Muscle layer of colon (tissue), 2 donors: ENCODE measurements around the gene PTPRT.

Source experiments
- H3K27ac ChIP-seq: one replicate; pipeline ENCODE4 v1.7.0; 2013; ENCODE audit warnings: low read depth, mild to moderate bottlenecking, low read length, moderate library complexity
- H3K27me3 ChIP-seq, 2 donors: one replicate each; pipeline ENCODE4 v1.7.0; 2013; ENCODE audit warnings: low read length in 2 of 2, mild to moderate bottlenecking in 2 of 2; ENCODE audit not compliant: insufficient read depth in 2 of 2, control insufficient read depth in 1 of 2
- H3K36me3 ChIP-seq: one replicate; pipeline ENCODE4 v1.7.0; 2013; ENCODE audit warnings: mild to moderate bottlenecking, low read length; ENCODE audit not compliant: insufficient read depth
- H3K4me1 ChIP-seq: one replicate; pipeline ENCODE4 v1.7.0; 2013; ENCODE audit warnings: mild to moderate bottlenecking, low read length; ENCODE audit not compliant: insufficient read depth
- H3K4me3 ChIP-seq, 2 donors: one replicate each; pipeline ENCODE4 v1.7.0; 2013; ENCODE audit warnings: low read length in 2 of 2, low read depth in 1 of 2, mild to moderate bottlenecking in 1 of 2, moderate library complexity in 1 of 2
- H3K9ac ChIP-seq: one replicate; pipeline ENCODE4 v1.7.0; 2013; ENCODE audit warnings: low read length
- H3K9me3 ChIP-seq: one replicate; pipeline ENCODE4 v1.7.0; 2013; ENCODE audit warnings: mild to moderate bottlenecking, low read length
- donor health status: abdominal sarcoma.
- donor health status: Adenocarcinoma of cecum.

PTPRT gene

DNA sequence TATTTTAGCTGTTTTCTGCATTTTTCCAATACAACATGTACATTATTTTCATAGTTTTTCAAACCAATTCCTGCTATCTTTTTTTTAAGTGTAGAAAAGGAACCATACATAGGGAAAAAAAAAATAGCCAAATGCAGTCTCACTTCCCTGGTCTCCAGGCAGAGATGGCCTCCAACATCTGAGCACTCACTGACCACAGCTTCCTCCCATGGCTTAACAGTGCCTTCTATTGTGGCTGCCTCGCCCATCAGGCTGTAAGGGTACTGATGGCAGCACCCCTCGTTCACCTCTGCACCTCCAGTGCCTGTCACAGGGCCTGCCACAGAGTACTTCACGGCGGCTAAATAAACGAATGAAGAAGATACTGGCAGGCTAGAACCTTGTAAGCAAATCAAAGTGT is 591.1 kb downstream of the PTPRT start:
- Histone ChIP-seq H3K9ac (no peak overlapping the region), H3K27ac (no peak overlapping the region), H3K36me3 (no peaks in the 10 kb centered on the region), H3K4me3 (no peak overlapping the region), H3K9me3 (no peaks in the 10 kb centered on the region), H3K27me3 (peaks cover 0 to 3% of the 10 kb centered on the region in 2 donors), H3K4me1 (no peaks in the 10 kb centered on the region)

DNA sequence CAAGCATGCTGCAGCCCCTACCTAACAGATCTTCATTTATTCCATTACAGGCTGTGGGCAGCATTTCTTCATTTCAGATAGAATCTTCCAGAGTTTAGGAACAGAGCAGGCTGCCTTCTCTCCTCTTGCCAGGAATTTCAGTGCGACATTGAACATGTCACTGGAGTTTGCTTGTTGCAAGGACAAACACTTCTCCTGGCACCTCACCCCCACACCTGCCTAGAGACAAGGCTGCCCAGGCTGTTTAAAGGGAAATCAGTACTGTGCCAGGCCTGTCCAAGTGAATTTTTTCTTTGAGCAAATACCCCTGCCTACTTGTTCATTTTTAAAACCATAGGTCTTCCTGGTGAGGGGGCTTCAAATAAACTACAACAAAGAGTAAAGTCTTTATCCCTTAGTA is 594.1 kb downstream of the PTPRT start:
- no peak overlapping the region for H3K27ac ChIP-seq
- peaks cover 0 to 3% of the 10 kb centered on the region in 2 donors for H3K27me3 ChIP-seq
- no peak overlapping the region for H3K9ac ChIP-seq
- no peak overlapping the region for H3K4me3 ChIP-seq
- no peaks in the 10 kb centered on the region for H3K9me3 ChIP-seq
- H3K4me1 ChIP-seq = no peaks in the 10 kb centered on the region
- no peaks in the 10 kb centered on the region for H3K36me3 ChIP-seq

GRCh38 chr20:42594659-42595058 is 595.0 kb downstream of the PTPRT start:
- Histone ChIP-seq H3K27ac (no peak overlapping the region), H3K9ac (no peak overlapping the region), H3K9me3 (no peaks in the 10 kb centered on the region), H3K36me3 (no peaks in the 10 kb centered on the region), H3K4me1 (no peaks in the 10 kb centered on the region), H3K27me3 (peaks cover 0 to 3% of the 10 kb centered on the region in 2 donors), H3K4me3 (no peak overlapping the region)

DNA sequence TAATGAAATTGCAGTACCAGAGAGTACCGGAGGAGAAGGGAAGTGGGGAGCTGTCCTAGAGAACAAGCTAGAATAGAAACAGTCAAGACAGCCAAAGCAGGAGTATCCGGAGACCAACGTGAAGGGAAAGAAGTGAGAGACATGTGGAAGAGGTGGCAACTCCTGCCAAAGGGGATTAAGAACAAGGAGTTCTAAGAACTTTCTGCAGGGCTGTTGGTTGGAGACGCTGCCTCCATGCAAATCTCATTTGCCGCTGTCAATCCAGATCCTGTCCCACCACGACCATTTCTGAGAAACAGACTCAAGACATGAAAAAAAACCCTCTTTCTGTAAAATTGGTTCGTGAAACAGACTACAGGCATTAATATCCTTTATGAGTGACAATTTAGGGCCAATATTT is 595.7 kb downstream of the PTPRT start:
- H3K36me3 ChIP-seq = no peaks in the 10 kb centered on the region
- H3K27me3 ChIP-seq = peaks cover 0 to 3% of the 10 kb centered on the region in 2 donors
- H3K9me3 ChIP-seq = no peaks in the 10 kb centered on the region
- H3K27ac ChIP-seq = no peak overlapping the region
- H3K4me3 ChIP-seq = no peak overlapping the region
- H3K9ac ChIP-seq = no peak overlapping the region
- no peaks in the 10 kb centered on the region for H3K4me1 ChIP-seq

GRCh38 chr20:42589976-42590639 is 599.6 kb downstream of the PTPRT start:
- Histone ChIP-seq H3K27me3 (no peaks in the 10 kb centered on the region), H3K27ac (no peak overlapping the region), H3K4me3 (no peak overlapping the region), H3K9ac (no peak overlapping the region), H3K4me1 (no peaks in the 10 kb centered on the region), H3K9me3 (no peaks in the 10 kb centered on the region), H3K36me3 (no peaks in the 10 kb centered on the region)

- H3K4me3 ChIP-seq = no peak overlapping the region
- H3K9me3 ChIP-seq = no peaks in the 10 kb centered on the region
- no peak overlapping the region for H3K27ac ChIP-seq
- no peak overlapping the region for H3K9ac ChIP-seq
- H3K36me3 ChIP-seq = no peaks in the 10 kb centered on the region
- no peaks in the 10 kb centered on the region for H3K4me1 ChIP-seq
- no peaks in the 10 kb centered on the region for H3K27me3 ChIP-seq
Measured at GRCh38 chr20:42588847-42589246, 600.9 kb downstream of the PTPRT start.

DNA sequence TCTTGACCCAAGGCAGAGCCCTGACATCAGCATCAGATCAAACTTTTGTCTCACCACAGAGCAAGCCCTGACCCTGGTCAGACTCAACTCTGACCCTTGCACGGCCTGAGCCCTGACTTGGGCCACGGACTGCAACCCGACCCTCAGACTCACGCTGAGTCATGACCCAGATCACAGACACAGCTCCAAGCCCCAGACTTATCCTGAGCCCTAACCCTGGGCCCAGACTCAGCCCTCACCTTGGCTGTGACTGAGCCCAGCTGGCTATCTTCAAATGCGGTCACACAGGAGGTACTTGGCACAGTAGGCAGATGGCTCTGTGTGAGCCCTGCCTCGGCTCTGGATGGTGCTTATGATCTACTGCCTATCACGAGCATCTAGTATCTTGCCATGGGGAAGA is 602.3 kb downstream of the PTPRT start:
- Histone ChIP-seq H3K9ac (no peak overlapping the region), H3K9me3 (no peaks in the 10 kb centered on the region), H3K4me1 (no peaks in the 10 kb centered on the region), H3K27ac (no peak overlapping the region), H3K27me3 (no peaks in the 10 kb centered on the region), H3K36me3 (no peaks in the 10 kb centered on the region), H3K4me3 (no peak overlapping the region)

- no peaks in the 10 kb centered on the region for H3K9me3 ChIP-seq
- H3K27me3 ChIP-seq = no peaks in the 10 kb centered on the region
- H3K36me3 ChIP-seq = no peaks in the 10 kb centered on the region
- no peaks in the 10 kb centered on the region for H3K4me1 ChIP-seq
- H3K9ac ChIP-seq = no peak overlapping the region
- H3K27ac ChIP-seq = no peak overlapping the region
- no peak overlapping the region for H3K4me3 ChIP-seq
Measured at GRCh38 chr20:42581311-42581710, 608.4 kb downstream of the PTPRT start.

GRCh38 chr20:42576167-42576566 is 613.5 kb downstream of the PTPRT start:
- no peak overlapping the region for H3K9ac ChIP-seq
- no peak overlapping the region for H3K27ac ChIP-seq
- no peaks in the 10 kb centered on the region for H3K9me3 ChIP-seq
- no peaks in the 10 kb centered on the region for H3K27me3 ChIP-seq
- no peaks in the 10 kb centered on the region for H3K4me1 ChIP-seq
- no peaks in the 10 kb centered on the region for H3K36me3 ChIP-seq
- H3K4me3 ChIP-seq = no peak overlapping the region

- Histone ChIP-seq H3K9ac (no peak overlapping the region), H3K27ac (no peak overlapping the region), H3K36me3 (no peaks in the 10 kb centered on the region), H3K9me3 (no peaks in the 10 kb centered on the region), H3K27me3 (no peaks in the 10 kb centered on the region), H3K4me3 (no peak overlapping the region), H3K4me1 (no peaks in the 10 kb centered on the region)
Measured at GRCh38 chr20:42572320-42573016, 617.2 kb downstream of the PTPRT start.

DNA sequence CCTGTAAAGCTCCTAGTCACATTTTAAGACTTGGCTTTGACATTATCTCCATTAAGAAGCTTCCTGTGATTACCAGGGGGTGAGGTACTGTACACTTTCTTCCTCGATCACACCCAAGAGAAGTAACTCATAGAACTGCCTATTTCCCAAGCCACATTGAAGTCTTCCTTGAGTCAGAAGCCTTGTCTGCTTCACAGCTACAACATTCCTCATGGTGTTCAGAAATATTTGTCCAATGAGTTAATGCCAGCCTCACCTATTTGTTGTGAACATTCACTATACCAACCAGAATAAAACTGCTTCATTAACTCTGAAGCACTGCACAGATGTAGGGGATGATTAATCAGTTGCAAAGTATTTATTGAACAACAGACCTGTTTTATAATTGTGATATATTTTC is 622.3 kb downstream of the PTPRT start:
- H3K36me3 ChIP-seq = no peaks in the 10 kb centered on the region
- H3K27ac ChIP-seq = no peak overlapping the region
- H3K27me3 ChIP-seq = no peaks in the 10 kb centered on the region
- H3K9ac ChIP-seq = no peak overlapping the region
- no peaks in the 10 kb centered on the region for H3K4me1 ChIP-seq
- H3K4me3 ChIP-seq = no peak overlapping the region
- H3K9me3 ChIP-seq = no peaks in the 10 kb centered on the region
